H1 (cell line): ENCODE results near the gene C3orf52. TPM values are rescaled to one million over a fixed set of nuclear protein-coding genes. Genes with fewer than 3 reads are reported as not detected.

Experiments
- CTCF ChIA-PET: fragments of 300-600 bp; sonication (Branson Sonifier 250); formaldehyde crosslinking; loops from one replicate; lab custom pipeline; 2021; ENCODE audit not compliant: partially characterized antibody; lab: Charles Lee
- POLR2A ChIA-PET: fragments of 300-600 bp; sonication (Branson Sonifier 250); formaldehyde crosslinking; loops from one replicate; lab custom pipeline; 2021; ENCODE audit warnings: inconsistent platforms; ENCODE audit not compliant: partially characterized antibody; lab: Charles Lee
- DNase-seq, 2 experiments: peaks; one replicate each; pipeline versions ENCODE4 v3.0.0 to v3.0.0-alpha.2; 2010 to 2022; ENCODE audit warnings: low spot score in 2 of 2, low read depth in 1 of 2, mixed read lengths in 1 of 2
- FAIRE-seq: peaks from 2 replicates; lab custom pipeline; 2011; peaks lifted over from hg19 to GRCh38; lab: Jason Lieb, UNC
- H2AFZ ChIP-seq: 2 replicates; pipeline ENCODE4 v1.8.1; 2012; ENCODE audit warnings: low read length, inconsistent platforms
- H2AK5ac ChIP-seq: 2 replicates; pipeline ENCODE4 v1.6.1; 2013; ENCODE audit warnings: low read depth, low read length
- H2BK120ac ChIP-seq: replicated peaks from 2 replicates; pipeline ENCODE3; 2013; ENCODE audit warnings: low read depth, low read length, inconsistent platforms
- H2BK12ac ChIP-seq: 2 replicates; pipeline ENCODE4 v1.6.1; 2013; ENCODE audit warnings: low read depth, low read length
- H2BK15ac ChIP-seq: 2 replicates; pipeline ENCODE4 v1.6.1; 2013; ENCODE audit warnings: low read length
- H2BK20ac ChIP-seq: 2 replicates; pipeline ENCODE4 v1.6.1; 2013; ENCODE audit warnings: low read length
- H2BK5ac ChIP-seq: 2 replicates; pipeline ENCODE4 v1.6.1; 2013; ENCODE audit warnings: low read depth, low read length
- H3K14ac ChIP-seq: 2 replicates; pipeline ENCODE4 v1.6.1; 2013; ENCODE audit warnings: inconsistent platforms; ENCODE audit not compliant: insufficient read length
- H3K18ac ChIP-seq: 2 replicates; pipeline ENCODE4 v1.6.1; 2013; ENCODE audit warnings: low read length; ENCODE audit errors: extremely low read depth
- H3K23ac ChIP-seq: 2 replicates; pipeline ENCODE4 v1.6.1; 2013; ENCODE audit warnings: inconsistent platforms; ENCODE audit not compliant: insufficient read length
- H3K23me2 ChIP-seq: 2 replicates; pipeline ENCODE4 v1.6.1; 2013; ENCODE audit warnings: low read depth, low read length
- H3K27ac ChIP-seq: 2 replicates; pipeline ENCODE4 v1.6.1; 2011; ENCODE audit warnings: low read depth, low read length, inconsistent platforms
- H3K27me3 ChIP-seq, 4 experiments: replicated peaks in 1 of 4; 1 replicate in 1 of 4; 2 replicates in 3 of 4; pipeline versions ENCODE4 v1.6.1 to v1.8.1; 2011 to 2013; ENCODE audit warnings: low read length in 3 of 4, mild to moderate bottlenecking in 3 of 4, inconsistent platforms in 2 of 4, mixed read lengths in 2 of 4, moderate library complexity in 1 of 4; ENCODE audit not compliant: control insufficient read depth in 3 of 4, insufficient read depth in 3 of 4; ENCODE audit errors: extremely low read depth in 1 of 4
- H3K36me3 ChIP-seq, 4 experiments: 2 replicates each; pipeline versions ENCODE4 v1.6.1 to v1.8.1; 2011 to 2013; ENCODE audit warnings: mild to moderate bottlenecking in 4 of 4, low read length in 3 of 4, moderate library complexity in 2 of 4, control low read depth in 1 of 4, inconsistent platforms in 1 of 4; ENCODE audit not compliant: insufficient read depth in 4 of 4, control insufficient read depth in 2 of 4
- H3K4ac ChIP-seq: replicated peaks from 2 replicates; pipeline ENCODE3; 2013; ENCODE audit warnings: low read length, low read depth, mixed read lengths, inconsistent platforms; ENCODE audit not compliant: insufficient read length
- H3K4me1 ChIP-seq, 4 experiments: replicated peaks in 1 of 4; 1 replicate in 1 of 4; 2 replicates in 3 of 4; pipeline versions ENCODE4 v1.6.1 to v1.8.1; 2011 to 2013; ENCODE audit warnings: low read length in 3 of 4, inconsistent platforms in 2 of 4, mixed read lengths in 1 of 4; ENCODE audit not compliant: insufficient read depth in 4 of 4, control insufficient read depth in 3 of 4
- H3K4me2 ChIP-seq, 2 experiments: 2 replicates each; pipeline versions ENCODE4 v1.6.1 to v1.8.1; 2011 to 2013; ENCODE audit warnings: low read depth in 2 of 2, low read length in 2 of 2, control low read depth in 1 of 2, inconsistent platforms in 1 of 2, mild to moderate bottlenecking in 1 of 2; ENCODE audit not compliant: insufficient read depth in 1 of 2
- H3K4me3 ChIP-seq, 4 experiments: fragments of 200-600, 300-600 bp in 1 of 4; sonication (generic), shearing (Covaris generic), sonication (Bioruptor Twin) in 1 of 4; 2 replicates each; pipeline versions ENCODE4 v1.5.1 to v1.8.1; 2011 to 2016; ENCODE audit warnings: low read length in 4 of 4, low read depth in 3 of 4, control low read depth in 2 of 4, inconsistent platforms in 2 of 4, mild to moderate bottlenecking in 2 of 4, mixed read lengths in 1 of 4, moderate library complexity in 1 of 4; ENCODE audit not compliant: insufficient read depth in 2 of 4; ENCODE audit errors: extremely low read depth in 1 of 4
- H3K56ac ChIP-seq: replicated peaks from 2 replicates; pipeline ENCODE3; 2013; ENCODE audit warnings: low read depth, mild to moderate bottlenecking, mixed read lengths, low read length, inconsistent platforms; ENCODE audit not compliant: insufficient read length
- H3K79me1 ChIP-seq: 2 replicates; pipeline ENCODE4 v1.6.1; 2013; ENCODE audit warnings: low read depth, low read length, control low read depth
- H3K79me2 ChIP-seq, 2 experiments: 2 replicates each; pipeline versions ENCODE4 v1.6.1 to v1.8.1; 2012 to 2013; ENCODE audit warnings: low read length in 2 of 2, mild to moderate bottlenecking in 2 of 2, inconsistent platforms in 1 of 2; ENCODE audit not compliant: insufficient read depth in 2 of 2, control insufficient read depth in 1 of 2
- H3K9ac ChIP-seq, 4 experiments: replicated peaks in 1 of 4; 1 replicate in 1 of 4; 2 replicates in 3 of 4; pipeline versions ENCODE4 v1.6.1 to v1.8.1; 2011 to 2013; ENCODE audit warnings: low read depth in 3 of 4, low read length in 3 of 4, control low read depth in 2 of 4, mild to moderate bottlenecking in 2 of 4, moderate library complexity in 2 of 4, inconsistent platforms in 1 of 4; ENCODE audit errors: extremely low read depth in 1 of 4
- H3K9me3 ChIP-seq, 2 experiments: 2 replicates each; pipeline versions ENCODE4 v1.6.1 to v1.8.1; 2012 to 2013; ENCODE audit warnings: mild to moderate bottlenecking in 2 of 2, moderate library complexity in 2 of 2, control low read depth in 1 of 2, inconsistent platforms in 1 of 2, low read depth in 1 of 2, low read length in 1 of 2, mixed read lengths in 1 of 2; ENCODE audit not compliant: insufficient read depth in 2 of 2
- H4K20me1 ChIP-seq, 2 experiments: replicated peaks in 1 of 2; 2 replicates each; pipeline versions ENCODE3 to v1.8.1; 2011 to 2013; ENCODE audit warnings: inconsistent platforms in 2 of 2, low read length in 2 of 2, mild to moderate bottlenecking in 1 of 2; ENCODE audit not compliant: insufficient read depth in 2 of 2, control insufficient read depth in 1 of 2
- H4K5ac ChIP-seq: 2 replicates; pipeline ENCODE4 v1.6.1; 2013; ENCODE audit warnings: low read length, low read depth, mixed read lengths, inconsistent platforms; ENCODE audit not compliant: insufficient read length
- H4K8ac ChIP-seq: 2 replicates; pipeline ENCODE4 v1.8.0; 2013; ENCODE audit warnings: mild to moderate bottlenecking, moderate library complexity, low read length, inconsistent platforms; ENCODE audit not compliant: insufficient read depth; ENCODE audit errors: extremely low read depth
- H4K91ac ChIP-seq: replicated peaks from 2 replicates; pipeline ENCODE3; 2013; ENCODE audit warnings: low read length, mixed read lengths, inconsistent platforms; ENCODE audit not compliant: insufficient read length
- WGBS, 2 experiments: shearing (Covaris generic) in 1 of 2; methylation state at CpG; one replicate each; pipeline versions ENCODE4 v1.1.6 to v1.1.7; 2013 to 2015; ENCODE audit warnings: low lambda C conversion rate in 2 of 2, mixed read lengths in 2 of 2, inconsistent platforms in 1 of 2, low coverage in 1 of 2, missing lambda C conversion rate in 1 of 2; ENCODE audit not compliant: insufficient replicate concordance in 2 of 2, insufficient coverage in 1 of 2, insufficient read length in 1 of 2; ENCODE audit errors: extremely low coverage in 1 of 2, missing lambda C conversion rate in 1 of 2; 5-methylcytosine and 5-hydroxymethylcytosine counted together
- polyA plus RNA-seq, 7 experiments: library from polyadenylated mRNA; depleted of rRNA in 3 of 7; stranded (reverse) in 5 of 7; unstranded in 2 of 7; fragments of >200 nt in 5 of 7; fragments of 200-250 nt in 2 of 7; gene quantifications; 1 replicate in 5 of 7; 2 replicates in 1 of 7; 4 replicates in 1 of 7; pipeline versions ENCODE4 v1.2.1 to v1.2.3, GENCODE V29; 2011 to 2013; ENCODE audit warnings: missing spikeins in 2 of 7, mixed read lengths in 2 of 7
- total RNA-seq: library from RNA; stranded (reverse); fragmentation: NEBNext Ultra II Directional; extraction: Animal tissue kit (Norgen Biotek cat#: 25700); gene quantifications from 2 replicates; pipeline ENCODE4 v1.2.1, GENCODE V29; 2021
- TF ChIP-seq, protein P1 (sequence below): IDR thresholded peaks from 2 replicates; pipeline ENCODE4 v1.6.1; 2012; ENCODE audit warnings: low read length, inconsistent platforms

The C3orf52 gene
- total and polyA plus RNA-seq, 2 of the 8 experiments (the other 6 are each of a cell fraction or from before 2014, with no cell fraction given) = 9.7 to 13.1 TPM

DNA sequence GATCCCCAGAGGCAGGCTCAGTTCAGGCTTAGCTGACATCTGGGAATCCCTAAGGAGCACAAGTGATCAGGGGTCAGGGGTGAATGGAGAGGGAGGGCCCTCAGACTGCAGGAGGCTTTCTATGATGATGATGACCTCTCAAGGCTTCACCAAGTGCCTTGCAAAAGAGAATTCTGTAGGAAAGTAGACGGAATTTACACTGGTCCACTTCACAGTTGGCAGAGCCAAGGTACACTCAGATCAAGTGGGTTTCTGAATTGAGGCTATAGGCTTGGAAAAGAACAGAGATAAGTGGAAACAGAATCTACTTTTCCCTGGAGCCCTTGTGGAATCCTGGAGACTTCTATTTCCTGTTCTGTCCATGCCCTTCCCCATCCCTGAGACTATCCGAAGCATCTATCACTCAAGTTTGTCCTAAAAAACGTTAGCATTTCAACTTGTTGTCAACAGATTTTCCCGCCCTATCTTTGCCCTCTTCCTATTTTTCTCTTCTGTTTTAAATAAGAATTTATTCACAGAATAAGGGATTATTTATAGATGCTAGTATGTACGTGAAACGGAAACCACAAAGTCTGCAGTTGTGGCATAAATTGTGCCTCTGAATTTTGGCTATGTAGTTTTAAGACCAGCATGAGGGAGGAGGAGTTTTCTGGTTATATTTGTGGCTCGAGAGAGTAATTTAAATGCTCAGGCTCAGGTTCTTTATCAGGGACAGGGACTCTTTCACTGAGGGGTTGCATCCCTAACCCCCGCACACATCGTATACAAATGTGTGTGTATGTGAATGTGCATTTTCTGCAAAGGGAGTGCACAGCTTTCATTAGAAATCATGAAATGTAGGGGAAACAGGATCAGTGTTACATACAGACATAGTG is 34.0 kb downstream of the C3orf52 start:
- no peak overlapping the region for H4K8ac ChIP-seq
- no peak overlapping the region for H4K5ac ChIP-seq
- no peak overlapping the region for H3K4me3 ChIP-seq
- no peak overlapping the region for H2BK120ac ChIP-seq
- no peaks in the 10 kb centered on the region for H3K79me1 ChIP-seq
- H3K9ac ChIP-seq = no peak overlapping the region
- no peak overlapping the region for H3K56ac ChIP-seq
- peaks cover 0 to 8% (median 2%) of the 10 kb centered on the region in 4 experiments; a peak in 2 of 7 replicates for H3K4me1 ChIP-seq
- no peak overlapping the region for H2BK15ac ChIP-seq
- H3K18ac ChIP-seq = no peak overlapping the region
- no peak overlapping the region for H2BK5ac ChIP-seq
- H2BK12ac ChIP-seq = no peak overlapping the region
- H3K23ac ChIP-seq = no peak overlapping the region
- ChIA-PET POLR2A (interaction anchor here (0.6 kb wide), 1 partner anchor 20 kb away, joined by 3 read pairs; no protein-coding TSS in a partner anchor), CTCF (interaction anchor here (1.1 kb wide), 1 partner anchor 174 kb away, joined by 3 read pairs; the partner anchor contains the start of gene SLC9C1)
- 89% methylated on average over 9 of the region's 9 CpGs; no CpG with 5 or more reads in 1 of the 2 experiments for WGBS, 2 experiments
- FAIRE-seq (no peak), DNase-seq (no peak)
- H3K36me3 ChIP-seq = peaks cover 0 to 5% (median 2%) of the 10 kb centered on the region in 4 experiments; a peak in 4 of 8 replicates
- H3K23me2 ChIP-seq = no peaks in the 10 kb centered on the region
- no peak overlapping the region for H3K4ac ChIP-seq
- no peaks in the 10 kb centered on the region for H3K27me3 ChIP-seq
- H4K20me1 ChIP-seq = no peaks in the 10 kb centered on the region
- H3K4me2 ChIP-seq = no peak overlapping the region
- H2AFZ ChIP-seq = no peak overlapping the region
- no peak overlapping the region for H2AK5ac ChIP-seq
- no peak overlapping the region for H4K91ac ChIP-seq
- H3K79me2 ChIP-seq = no peaks in the 10 kb centered on the region
- H3K14ac ChIP-seq = no peak overlapping the region
- H2BK20ac ChIP-seq = no peak overlapping the region
- no peak overlapping the region for H3K27ac ChIP-seq
- H3K9me3 ChIP-seq = no peaks in the 10 kb centered on the region
- TF ChIP-seq, protein P1, sequence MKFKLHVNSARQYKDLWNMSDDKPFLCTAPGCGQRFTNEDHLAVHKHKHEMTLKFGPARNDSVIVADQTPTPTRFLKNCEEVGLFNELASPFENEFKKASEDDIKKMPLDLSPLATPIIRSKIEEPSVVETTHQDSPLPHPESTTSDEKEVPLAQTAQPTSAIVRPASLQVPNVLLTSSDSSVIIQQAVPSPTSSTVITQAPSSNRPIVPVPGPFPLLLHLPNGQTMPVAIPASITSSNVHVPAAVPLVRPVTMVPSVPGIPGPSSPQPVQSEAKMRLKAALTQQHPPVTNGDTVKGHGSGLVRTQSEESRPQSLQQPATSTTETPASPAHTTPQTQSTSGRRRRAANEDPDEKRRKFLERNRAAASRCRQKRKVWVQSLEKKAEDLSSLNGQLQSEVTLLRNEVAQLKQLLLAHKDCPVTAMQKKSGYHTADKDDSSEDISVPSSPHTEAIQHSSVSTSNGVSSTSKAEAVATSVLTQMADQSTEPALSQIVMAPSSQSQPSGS = no peak
